GM10266 (cell line): ENCODE data around the gene MEGF11.

Source experiments
- DNase-seq: peaks from one replicate; pipeline ENCODE4 v3.0.0; 2012; ENCODE audit errors: extremely low spot score
- CTCF ChIP-seq: IDR thresholded peaks from 2 replicates; pipeline ENCODE4 v1.5.1; 2012; ENCODE audit warnings: mild to moderate bottlenecking, low read depth; ENCODE audit not compliant: control insufficient read depth, insufficient read depth; ENCODE audit errors: missing control alignments

MEGF11 gene

GRCh38 chr15:65963358-65963757 is 290.2 kb downstream of the MEGF11 start:
- TF ChIP-seq CTCF: no peak
- DNase-seq: no peak

- DNase-seq: no peak
- TF ChIP-seq CTCF: peak; percentile 7
Measured at GRCh38 chr15:65962187-65962586, 291.4 kb downstream of the MEGF11 start.

- DNase-seq: no peak
Measured at GRCh38 chr15:65960586-65960985, 293.0 kb downstream of the MEGF11 start.

GRCh38 chr15:65958835-65959234 is 294.7 kb downstream of the MEGF11 start:
- no peak for TF ChIP-seq CTCF
- DNase-seq: no peak

More at GRCh38 chr15:65960586-65960985, 293.0 kb downstream of the MEGF11 start:
- TF ChIP-seq CTCF: no peak

GRCh38 chr15:65957451-65957850 is 296.1 kb downstream of the MEGF11 start:
- TF ChIP-seq CTCF: no peak
- no peak for DNase-seq

GRCh38 chr15:65956899-65957298 is 296.7 kb downstream of the MEGF11 start:
- no peak for TF ChIP-seq CTCF
- DNase-seq: no peak

- no peak for TF ChIP-seq CTCF
- DNase-seq: no peak
Measured at GRCh38 chr15:65956307-65956706, 297.2 kb downstream of the MEGF11 start.
